NCI-H774 (cell line): ENCODE results near the gene PDGFRB.

ENCODE experiments used
- DNase-seq: peaks from one replicate; lab custom pipeline; 2025; lab: John Stamatoyannopoulos, UW

PDGFRB gene

DNA sequence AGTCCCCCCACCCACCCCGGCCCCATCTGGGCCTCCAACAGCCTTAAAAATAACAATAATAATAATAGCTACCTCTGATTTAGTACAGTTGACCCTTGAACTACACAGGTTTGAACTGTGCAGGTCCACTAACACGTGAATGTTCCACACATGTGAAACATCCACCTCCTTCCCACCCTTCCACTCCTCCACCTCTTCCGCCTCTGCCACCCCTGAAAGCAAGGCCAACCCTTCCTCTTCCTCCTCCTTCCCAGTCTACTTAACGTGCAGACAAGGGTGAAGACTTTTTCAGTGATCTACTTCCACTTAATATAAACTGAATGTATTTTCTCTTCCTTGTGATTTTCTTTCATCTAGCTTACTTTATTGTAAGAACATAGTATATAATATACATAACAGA, 10.8 kb downstream of the PDGFRB start:
- DNase-seq = no peak

DNA sequence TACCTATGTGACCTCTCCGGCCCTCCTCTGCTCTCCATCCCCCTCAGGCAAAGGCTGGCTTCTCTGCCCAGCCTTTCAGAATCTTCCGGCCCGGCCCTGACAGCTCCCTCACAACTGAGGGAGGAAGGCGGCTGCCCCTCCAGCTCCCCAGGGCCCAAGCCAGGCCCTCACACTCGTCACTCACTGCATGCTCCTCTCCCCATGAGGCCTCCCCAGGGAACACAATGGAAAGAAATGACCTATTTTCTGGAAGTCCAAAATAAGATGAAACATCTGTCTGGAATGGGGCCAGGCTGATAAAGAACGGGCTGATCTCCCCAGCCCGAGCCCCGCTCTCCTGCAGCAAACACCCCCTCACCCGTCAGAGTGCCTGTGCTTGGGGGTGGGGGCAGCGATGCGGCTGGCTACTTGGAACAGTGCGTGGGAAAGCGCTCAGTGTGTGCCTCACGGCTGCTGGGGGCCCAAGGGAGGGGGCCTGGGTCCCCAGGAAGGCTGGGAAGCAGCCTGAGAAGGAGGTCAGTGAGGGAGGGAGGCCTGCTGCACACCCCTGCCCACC, 11.3 kb downstream of the PDGFRB start:
- DNase-seq = no peak

DNA sequence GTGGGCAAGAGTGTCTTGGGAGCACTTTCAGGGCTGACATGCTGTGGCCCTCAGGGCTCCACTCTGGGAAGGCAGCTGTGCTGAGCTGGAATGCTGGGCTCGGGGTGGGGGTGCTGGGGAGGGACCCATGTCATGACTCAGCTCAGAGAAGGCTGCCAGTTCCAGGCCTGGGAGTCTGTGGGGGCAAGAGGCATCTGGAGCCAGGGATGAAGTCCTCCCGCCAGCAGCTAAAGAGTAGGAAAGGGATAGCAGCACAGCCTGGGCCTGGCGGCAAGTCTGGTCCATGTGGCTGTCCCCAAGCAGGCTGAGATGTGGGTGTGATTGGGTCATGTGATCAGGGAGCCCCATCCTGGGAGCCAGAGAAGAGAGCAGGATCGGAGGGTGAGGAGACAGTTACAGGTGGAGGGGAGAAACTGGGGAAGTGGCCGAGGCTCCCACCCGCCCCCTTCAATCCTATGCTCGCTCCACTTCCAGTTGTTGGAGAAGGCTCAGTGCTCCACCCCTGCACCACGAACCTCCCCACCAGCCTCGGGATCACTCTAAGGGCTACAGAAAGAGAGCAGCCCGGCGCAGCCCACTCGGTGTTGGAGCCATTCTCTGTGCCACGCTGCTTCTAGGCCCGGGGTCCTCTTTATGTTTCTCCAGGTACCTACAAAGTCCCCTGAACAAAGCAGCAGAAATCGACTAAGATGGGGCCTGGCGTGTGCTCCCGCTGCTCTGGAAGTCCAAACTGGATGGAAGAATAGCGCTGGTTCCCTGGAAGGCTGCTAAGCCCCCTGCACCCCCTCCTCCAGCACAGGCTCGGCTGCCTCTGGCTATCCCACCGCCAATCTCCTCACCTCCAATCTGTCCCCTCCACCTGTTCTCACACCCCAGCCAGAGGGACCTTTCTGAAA, 12.0 kb downstream of the PDGFRB start:
- DNase-seq = no peak

DNA sequence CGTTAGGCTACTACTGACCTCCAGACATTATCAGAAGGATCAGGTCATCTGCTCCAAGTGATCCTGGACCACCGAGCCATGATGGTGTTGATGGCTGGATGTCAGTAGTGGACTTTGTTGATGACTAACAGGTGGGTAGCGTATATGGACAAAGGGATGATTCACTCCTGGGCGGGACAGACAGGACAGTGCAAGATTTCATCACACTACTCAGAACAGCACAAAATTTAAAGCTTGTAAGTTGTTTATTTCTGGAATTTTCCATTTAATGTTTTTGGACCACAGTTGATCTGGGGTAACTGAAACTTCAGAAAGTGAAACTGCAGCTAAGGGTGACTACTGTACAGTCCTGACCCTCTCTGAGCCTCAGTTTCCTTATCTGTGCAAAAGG, 12.7 kb downstream of the PDGFRB start:
- DNase-seq = no peak

DNA sequence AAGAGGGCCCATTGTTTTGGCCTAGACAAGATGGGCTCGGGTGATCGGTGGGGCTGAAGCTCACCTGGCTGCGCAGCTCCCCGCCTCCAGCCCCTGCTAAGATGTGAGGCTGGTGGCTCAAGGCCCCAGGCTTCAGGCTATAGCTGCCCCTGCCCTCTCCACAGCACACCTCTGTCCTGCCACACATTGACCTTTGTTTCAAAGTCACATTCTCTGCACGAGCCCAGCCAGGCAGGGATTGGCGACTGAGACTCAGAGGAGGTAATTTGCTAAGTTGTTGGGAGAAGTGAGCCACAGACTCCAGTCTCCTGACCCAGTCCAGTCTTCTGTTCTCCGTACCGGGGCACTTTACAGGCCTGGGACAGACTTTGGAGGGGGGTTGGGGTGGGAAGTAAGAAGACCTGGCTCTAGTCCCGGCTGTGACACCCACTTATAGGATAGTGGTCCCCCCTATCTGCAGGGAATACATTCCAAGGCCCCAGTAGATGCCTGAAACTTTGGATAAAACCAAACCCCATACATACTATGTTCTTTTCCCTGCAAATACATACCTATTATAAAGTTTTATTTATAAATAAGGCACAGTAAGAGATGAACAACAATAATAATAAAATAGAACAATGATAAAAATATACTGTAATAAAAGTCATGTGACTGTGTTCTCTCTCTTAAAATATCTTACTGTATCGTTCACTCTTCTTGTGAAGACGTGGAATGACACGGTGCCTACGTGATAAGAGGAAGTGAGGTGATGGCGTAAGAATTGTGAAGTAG, 13.3 kb downstream of the PDGFRB start:
- DNase-seq = no peak

DNA sequence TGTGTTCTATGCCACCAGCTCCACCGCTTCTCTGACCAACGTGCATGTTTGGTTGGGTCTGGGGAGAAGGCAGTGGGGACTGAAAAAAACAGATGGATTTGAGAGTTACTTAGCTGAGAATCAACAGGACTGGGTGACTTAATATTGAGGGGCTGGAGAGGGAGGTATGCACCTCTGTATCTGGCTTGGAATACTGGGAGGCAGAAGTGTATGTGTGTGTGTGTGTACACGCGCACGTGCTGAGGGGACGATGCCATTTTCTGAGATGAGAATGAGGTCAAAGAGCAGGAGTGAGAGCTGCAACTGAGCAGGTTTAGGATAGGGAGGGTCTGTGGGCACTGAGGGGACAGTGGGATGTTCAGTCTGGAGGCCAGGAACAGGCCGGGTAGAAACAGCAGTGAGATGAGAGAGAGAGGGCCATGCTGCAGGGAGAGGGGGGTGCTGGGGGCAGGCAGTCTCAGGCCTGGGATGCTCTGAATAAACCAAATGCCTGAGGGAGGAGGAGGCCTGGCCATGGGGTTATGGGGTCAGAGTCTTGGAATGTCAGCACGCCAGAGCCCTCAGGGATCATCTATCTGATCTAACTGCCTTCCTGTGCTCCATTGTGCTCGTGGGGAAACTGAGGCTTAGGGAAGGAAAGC, 14.0 kb downstream of the PDGFRB start:
- DNase-seq = no peak

DNA sequence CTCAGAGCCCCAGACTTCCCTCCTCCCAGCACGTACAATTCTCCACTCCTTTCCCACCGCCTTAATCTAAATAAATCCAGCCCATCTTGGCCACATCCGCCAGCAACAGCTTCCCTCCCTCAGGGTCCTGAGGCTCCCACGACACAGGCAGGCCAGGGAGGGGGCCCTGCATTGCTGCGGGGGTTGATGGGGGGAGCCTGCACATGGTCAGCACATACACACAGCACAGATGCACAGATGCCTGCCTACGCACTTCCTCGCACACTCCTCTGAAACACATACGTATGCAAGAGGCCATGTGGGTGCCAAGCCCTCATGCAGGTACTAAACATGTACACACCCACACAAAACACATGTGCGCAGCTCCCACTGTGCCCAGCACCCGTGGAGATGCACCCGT, 14.8 kb downstream of the PDGFRB start:
- no peak for DNase-seq

DNA sequence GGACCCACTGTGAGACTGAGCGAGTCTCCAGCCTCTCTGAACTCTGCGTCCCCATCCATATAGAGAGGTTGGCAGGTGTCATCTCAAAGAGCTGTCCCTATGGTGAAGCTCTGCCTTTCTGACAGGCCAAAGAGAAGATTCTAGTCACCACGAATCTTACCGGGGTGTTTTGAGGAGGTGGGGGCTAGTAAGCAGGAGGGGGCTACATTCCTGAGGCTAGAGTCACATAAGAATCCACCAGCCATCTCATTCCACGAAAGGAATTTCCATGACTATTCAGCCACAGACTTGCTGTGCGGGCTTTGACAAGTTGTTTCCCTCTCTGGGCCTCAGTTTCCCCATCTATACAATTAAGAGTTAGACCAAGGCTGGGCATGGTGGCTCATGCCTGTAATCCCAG, 16.3 kb downstream of the PDGFRB start:
- no peak for DNase-seq

DNA sequence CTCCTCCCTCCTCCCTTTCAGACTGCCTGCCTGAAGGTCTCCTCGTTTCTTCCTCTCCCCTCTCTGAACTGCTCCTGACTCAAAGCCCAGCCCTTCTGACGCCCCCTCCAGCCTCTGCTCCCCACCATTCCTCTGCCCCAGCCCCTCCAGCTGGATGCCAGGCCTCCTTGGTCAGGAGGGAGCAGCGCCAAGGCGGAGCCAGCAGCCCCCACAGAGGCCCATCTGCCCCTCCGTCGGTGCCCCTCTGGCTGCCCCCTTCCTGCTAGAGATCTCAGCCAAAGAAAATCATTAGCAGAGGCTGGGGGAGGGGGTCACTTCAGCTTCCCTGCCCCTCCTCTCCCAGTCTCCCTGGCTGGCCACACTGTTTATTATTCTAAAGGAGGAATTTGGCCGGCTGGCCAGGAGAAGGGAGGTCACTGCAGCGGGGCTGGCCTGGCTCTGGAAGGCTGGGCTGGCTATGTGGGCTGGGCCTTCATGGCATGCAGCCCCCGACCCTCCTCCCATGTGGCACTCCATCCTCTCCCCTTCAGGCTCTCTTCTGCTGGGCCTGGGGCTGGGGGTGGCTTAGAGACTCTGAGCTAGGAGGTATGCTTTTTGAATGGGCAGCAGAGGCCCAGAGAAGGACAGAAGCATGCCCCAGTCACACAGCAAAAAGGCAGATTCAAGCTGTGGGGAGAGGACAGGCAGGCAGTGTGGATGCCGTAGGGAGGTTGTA, 16.9 kb downstream of the PDGFRB start:
- DNase-seq = no peak

DNA sequence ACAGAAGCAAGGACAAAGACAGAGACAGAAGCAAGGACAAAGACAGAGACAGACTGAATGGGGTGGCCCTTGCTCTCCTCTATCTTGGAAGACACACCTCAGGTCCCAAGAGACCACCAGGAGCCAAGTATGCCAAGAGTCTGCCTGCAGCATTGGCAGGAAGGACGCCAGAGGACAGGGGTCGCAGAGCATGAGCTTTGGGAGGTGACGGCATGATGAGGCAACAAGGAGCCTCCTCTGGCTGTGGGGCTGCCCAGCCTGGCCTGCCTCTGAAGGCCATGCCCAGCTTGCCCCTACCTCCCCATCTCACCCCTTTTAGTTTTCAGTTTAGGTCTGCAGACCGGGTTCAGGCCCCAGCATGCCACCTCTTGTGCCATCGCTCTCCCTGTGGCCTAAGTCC, 17.6 kb downstream of the PDGFRB start:
- no peak for DNase-seq

DNA sequence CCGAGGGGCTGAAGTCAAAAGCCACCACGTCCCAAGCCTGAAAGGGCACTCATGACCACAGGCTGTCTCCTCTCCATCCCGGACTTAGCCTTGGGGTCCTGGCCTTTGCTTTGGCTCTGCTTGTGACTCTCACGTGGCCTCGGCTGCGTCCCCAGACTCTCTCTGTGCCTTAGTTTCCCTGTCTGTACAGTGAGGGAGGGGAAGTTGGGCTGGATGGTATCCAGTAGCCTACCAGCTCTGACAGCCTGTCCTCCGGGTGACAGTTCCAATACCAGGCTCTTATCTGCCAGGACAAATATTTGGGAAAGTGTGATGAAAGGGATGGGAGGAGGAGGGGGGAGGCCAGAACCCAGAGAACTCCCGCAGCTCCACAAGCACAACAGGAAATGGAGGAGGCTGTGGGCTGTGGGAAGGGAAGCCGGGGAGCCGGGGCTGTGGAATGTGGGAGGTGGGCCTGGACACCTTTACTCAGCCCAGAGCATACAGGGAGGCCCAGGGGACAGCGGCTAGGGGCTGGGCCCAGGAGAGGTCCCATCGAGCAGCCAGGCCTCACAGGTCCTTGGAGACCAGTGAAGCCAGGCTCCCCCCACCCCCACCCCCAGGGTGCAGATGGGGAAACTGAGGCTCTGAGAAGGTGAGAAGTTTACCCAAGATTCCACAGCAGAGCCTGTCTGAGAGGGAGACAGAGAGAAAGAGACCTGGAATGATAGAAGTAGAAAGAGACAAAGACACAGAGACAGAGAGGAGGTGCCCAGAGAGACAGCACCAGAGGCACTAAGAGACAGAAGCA, 18.3 kb downstream of the PDGFRB start:
- DNase-seq = no peak

DNA sequence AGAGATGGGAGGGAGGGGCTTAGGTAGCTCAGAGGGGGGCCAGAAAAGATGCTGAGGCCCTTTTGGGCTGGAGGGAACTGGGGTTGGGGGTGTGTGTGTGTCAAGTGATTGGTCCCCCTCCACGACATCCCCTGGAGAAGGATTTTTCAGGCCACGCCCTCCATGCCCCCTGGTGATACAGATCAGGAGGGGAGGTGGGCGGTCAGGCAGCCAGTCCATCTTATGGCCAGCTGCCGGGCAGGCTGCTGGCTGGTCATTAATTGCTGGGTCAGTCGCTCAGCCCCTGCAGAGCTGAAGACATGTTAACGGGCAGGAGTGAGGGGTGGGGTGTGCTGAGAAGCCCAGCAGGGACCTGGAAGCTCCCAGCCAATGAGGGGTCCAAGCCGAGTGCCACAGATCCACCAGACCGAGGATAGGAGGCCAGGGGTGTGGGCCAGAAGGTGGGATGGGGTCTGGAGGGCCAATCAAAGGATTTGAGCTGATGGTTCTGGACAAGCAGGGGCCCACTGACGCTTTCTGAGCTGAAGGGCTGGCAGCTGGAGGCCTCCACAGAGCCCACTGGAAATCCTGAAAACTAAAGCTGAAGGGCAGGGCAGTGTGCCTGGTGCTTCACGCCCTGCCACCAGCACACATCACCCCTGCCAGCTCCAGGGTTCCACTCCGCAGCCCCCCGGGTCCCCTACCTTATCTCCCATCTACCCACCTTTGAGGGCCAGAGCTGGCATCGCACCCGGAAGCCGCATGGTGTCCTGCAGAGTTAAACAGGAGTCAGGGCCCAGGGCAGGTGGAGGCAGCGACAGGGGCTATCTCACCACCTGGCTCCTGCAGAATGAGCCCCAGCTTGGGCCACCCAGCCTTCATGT, 19.1 kb downstream of the PDGFRB start:
- no peak for DNase-seq

DNA sequence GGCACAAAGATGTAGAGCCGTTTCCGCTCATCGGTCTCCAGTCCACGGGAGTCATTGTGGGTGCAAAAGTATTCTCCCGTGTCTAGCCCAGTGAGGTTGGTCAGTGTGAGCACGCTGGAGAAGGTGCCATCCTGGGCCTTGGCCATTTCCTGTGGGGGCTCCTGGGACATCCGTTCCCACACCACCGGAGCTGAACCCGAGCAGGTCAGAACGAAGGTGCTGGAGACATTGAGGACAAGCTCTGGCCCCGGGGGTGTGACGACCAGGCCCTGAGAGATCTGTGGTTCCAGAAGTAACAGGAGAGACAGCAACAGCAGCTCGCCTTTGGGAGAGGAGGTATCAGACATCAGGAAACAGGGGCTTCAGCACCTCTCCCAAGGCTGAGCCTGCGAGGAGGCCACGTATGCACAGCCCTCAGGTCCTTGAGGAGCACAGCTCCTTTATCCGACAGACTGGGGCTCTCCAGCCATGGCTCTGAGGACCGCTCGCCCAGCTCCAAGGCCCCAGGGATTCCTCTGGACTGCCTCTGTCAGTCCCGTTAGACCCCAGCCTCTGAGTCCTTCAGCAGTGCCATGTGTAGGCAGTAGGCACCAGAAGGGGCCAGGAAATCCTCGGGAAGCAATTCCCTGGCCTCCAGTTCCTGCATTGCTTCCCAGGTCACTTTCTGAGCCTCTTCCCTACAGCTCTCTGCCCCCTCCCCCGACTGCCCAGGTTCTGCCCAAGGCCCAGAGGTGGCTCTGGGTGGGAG, 19.9 kb downstream of the PDGFRB start:
- DNase-seq = no peak

DNA sequence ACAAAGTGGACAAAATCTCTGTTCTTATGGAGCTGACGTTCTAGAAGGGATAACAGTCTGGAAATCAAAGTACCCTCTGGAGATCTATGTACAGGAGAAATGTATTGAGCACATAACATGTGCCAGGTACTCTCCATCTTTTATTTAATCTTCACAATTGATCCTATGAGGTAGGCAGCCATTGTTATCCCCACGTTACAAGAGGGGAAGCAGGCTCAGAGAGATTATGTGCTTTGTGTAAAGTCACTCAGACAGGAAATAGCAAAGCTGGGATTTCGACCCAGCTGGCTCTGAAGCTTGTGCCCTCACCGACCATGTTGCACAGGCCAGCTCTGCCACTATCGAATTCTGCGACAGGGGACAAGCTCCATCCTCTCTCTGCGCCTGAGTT, 21.5 kb downstream of the PDGFRB start:
- DNase-seq = no peak

DNA sequence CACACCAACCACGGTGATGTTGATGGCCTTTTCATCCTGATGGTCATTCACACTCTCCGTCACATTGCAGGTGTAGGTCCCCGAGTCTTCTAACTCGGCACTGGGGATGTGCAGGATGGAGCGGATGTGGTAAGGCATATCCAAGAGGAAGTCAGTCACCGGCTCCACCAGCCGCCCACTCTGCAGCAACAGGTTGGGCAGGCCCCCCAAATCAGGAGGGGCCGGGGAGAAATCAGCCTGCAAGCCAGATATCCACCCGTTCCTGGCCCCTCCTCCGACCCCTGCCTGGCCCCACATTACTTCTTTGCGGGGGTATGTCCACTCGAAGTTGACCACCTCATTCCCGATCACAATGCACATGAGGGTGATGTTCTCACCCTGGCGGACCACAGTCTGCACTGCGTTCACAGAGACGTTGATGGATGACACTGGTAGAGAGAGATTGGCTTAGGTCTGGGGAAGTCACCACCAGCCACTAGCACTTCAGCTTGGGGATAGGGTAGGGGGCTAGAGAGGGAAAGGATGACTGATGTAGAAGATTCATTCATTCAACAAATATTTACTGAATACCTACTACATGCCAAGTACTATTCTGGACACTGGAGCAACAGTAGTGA, 22.0 kb downstream of the PDGFRB start:
- DNase-seq = no peak

DNA sequence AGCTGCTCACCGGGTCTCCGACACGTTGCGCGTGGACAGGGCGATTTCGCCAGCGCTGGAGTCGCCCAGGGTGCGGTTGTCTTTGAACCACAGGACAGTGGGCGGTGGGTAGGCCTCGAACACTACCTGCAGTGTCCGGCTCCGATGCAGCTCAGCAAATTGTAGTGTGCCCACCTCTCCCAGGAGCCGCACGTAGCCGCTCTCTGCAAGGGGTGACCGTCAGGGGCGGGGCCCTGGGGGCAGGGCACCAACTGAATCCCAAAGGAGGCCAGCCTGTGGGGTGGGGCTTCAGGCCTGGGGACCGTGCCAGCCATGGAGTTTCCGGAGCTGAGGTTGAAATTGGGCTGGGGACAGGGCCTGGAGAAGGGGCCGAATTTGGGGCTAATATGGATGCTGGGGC, 22.9 kb downstream of the PDGFRB start:
- DNase-seq = no peak

DNA sequence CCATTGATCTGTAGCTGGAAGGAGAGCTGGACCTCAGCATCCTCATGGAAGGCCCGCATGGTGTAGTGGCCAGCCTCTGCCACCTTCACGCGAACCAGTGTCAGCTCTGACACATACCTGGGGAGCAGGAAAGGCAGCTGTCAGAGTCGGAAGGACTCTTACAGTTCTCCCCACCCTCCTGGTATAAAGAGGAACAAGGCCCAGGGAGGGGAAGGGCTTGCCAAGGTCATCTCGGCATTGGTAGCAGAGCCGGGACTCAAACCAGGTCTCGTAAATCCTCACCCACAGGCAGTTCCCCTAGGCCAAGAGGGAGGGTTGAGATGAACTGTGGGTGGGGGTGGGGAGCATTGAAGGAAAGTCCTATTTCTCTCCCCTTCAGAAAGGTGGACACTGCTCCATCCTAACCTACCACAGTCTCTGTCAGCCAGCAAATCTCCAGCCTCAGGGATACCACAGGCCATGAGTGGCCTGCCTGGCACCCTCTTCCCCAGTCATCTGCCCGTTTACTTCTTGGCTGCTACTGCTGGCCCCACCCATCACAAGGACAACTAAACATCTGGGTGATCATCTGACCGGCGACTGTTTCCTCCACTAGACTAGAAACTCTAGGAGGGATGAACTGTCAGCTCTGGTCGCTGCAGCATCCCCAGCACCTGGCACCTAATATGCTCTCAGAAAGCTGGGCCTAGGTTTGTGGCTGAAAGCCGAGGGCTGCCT, 23.5 kb downstream of the PDGFRB start:
- no peak for DNase-seq

DNA sequence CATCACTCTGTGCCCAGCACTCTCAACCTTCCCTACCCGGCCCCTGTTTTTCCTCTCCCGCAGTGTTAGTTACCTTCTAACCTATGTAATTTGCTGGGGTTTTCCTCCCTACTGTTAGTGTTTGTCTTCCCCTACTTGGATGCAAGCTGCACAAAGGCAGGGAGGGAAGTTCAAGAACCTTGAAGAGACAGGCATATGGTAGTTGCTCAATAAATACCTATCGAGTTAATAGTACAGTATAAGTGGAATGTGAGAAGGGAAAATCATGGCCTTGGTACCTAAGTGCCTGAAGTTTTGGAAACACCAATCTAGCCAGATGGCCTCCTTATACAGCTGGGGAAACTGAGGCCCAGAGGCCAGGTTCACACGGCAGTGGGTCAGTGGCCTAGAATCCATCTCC, 24.2 kb downstream of the PDGFRB start:
- no peak for DNase-seq
